Mucosa of rectum (tissue), 2 donors: ENCODE results near the gene MLPH.
A peak's percentile ranks its signal among the peaks of the same experiment; 100 is the strongest.

ENCODE experiments used
- H3K27ac ChIP-seq, 2 donors: one replicate each; pipeline ENCODE4 v1.7.0; 2013; ENCODE audit warnings: inconsistent platforms in 2 of 2, low read depth in 2 of 2, low read length in 2 of 2
- H3K27me3 ChIP-seq, 2 donors: one replicate each; pipeline ENCODE4 v1.7.0; 2013; ENCODE audit warnings: low read length in 2 of 2; ENCODE audit not compliant: control insufficient read depth in 2 of 2, insufficient read depth in 2 of 2
- H3K36me3 ChIP-seq, 2 donors: one replicate each; pipeline ENCODE4 v1.7.0; 2013; ENCODE audit warnings: low read length in 2 of 2; ENCODE audit not compliant: control insufficient read depth in 2 of 2, insufficient read depth in 2 of 2
- H3K4me1 ChIP-seq, 2 donors: one replicate each; pipeline ENCODE4 v1.7.0; 2013; ENCODE audit warnings: low read length in 2 of 2, mild to moderate bottlenecking in 1 of 2; ENCODE audit not compliant: control insufficient read depth in 2 of 2, insufficient read depth in 2 of 2
- H3K4me3 ChIP-seq, 2 donors: one replicate each; pipeline ENCODE4 v1.7.0; 2013; ENCODE audit warnings: low read length in 2 of 2
- H3K9ac ChIP-seq, 2 donors: one replicate each; pipeline ENCODE4 v1.7.0; 2013; ENCODE audit warnings: low read length in 2 of 2, low read depth in 1 of 2, mild to moderate bottlenecking in 1 of 2
- H3K9me3 ChIP-seq, 2 donors: one replicate each; pipeline ENCODE4 v1.7.0; 2013; ENCODE audit warnings: low read length in 2 of 2; ENCODE audit not compliant: control insufficient read depth in 2 of 2
- donor health status: healthy.
- donor health status: Normal muscosa, but diverticular disease.

The MLPH gene

GRCh38 chr2:237497009-237497837, 10.2 kb downstream of the MLPH start:
- Histone ChIP-seq H3K9me3 (no peaks in the 10 kb centered on the region), H3K4me3 (no peak overlapping the region), H3K4me1 (peaks cover 2 to 8% of the 10 kb centered on the region in 2 donors), H3K36me3 (peaks cover 3 to 42% of the 10 kb centered on the region in 2 donors), H3K9ac (no peak overlapping the region), H3K27ac (no peak overlapping the region), H3K27me3 (no peaks in the 10 kb centered on the region)

- Histone ChIP-seq H3K9me3 (no peaks in the 10 kb centered on the region), H3K27me3 (no peaks in the 10 kb centered on the region), H3K36me3 (peaks cover 3 to 42% of the 10 kb centered on the region in 2 donors), H3K4me3 (no peak overlapping the region), H3K4me1 (peaks cover 6 to 14% of the 10 kb centered on the region in 2 donors), H3K9ac (no peak overlapping the region), H3K27ac (no peak overlapping the region)
Observed at GRCh38 chr2:237497838-237498186, 10.8 kb downstream of the MLPH start.

- peaks cover 6 to 17% of the 10 kb centered on the region in 2 donors for H3K4me1 ChIP-seq
- H3K4me3 ChIP-seq = no peak overlapping the region
- peaks cover 3 to 41% of the 10 kb centered on the region in 2 donors for H3K36me3 ChIP-seq
- H3K9me3 ChIP-seq = no peaks in the 10 kb centered on the region
- no peaks in the 10 kb centered on the region for H3K27me3 ChIP-seq
- H3K9ac ChIP-seq = no peak overlapping the region
- H3K27ac ChIP-seq = no peak overlapping the region
Observed at GRCh38 chr2:237498341-237498740, 11.3 kb downstream of the MLPH start.

- peaks cover 0 to 25% of the 10 kb centered on the region in 2 donors for H3K36me3 ChIP-seq
- H3K9me3 ChIP-seq = no peaks in the 10 kb centered on the region
- H3K4me3 ChIP-seq = no peak overlapping the region
- H3K27me3 ChIP-seq = no peaks in the 10 kb centered on the region
- H3K4me1 ChIP-seq = peaks cover 6 to 28% of the 10 kb centered on the region in 2 donors
- H3K27ac ChIP-seq = peak overlapping the region; percentile 35
- no peak overlapping the region for H3K9ac ChIP-seq
Observed at GRCh38 chr2:237500681-237501424, 13.8 kb downstream of the MLPH start.

- H3K36me3 ChIP-seq = peaks cover 0 to 24% of the 10 kb centered on the region in 2 donors
- H3K9ac ChIP-seq = peak overlapping the region in 1 of 2 donors; percentile 1
- H3K27me3 ChIP-seq = no peaks in the 10 kb centered on the region
- H3K9me3 ChIP-seq = no peaks in the 10 kb centered on the region
- H3K27ac ChIP-seq = peak overlapping the region; percentile 61 to 76
- H3K4me1 ChIP-seq = peaks cover 6 to 32% of the 10 kb centered on the region in 2 donors
- no peak overlapping the region for H3K4me3 ChIP-seq
Observed at GRCh38 chr2:237501892-237502513, 15.0 kb downstream of the MLPH start.

- H3K4me1 ChIP-seq = peaks cover 12 to 39% of the 10 kb centered on the region in 2 donors
Observed at GRCh38 chr2:237503201-237503600, 16.1 kb downstream of the MLPH start.

GRCh38 chr2:237505188-237505939, 18.3 kb downstream of the MLPH start:
- Histone ChIP-seq H3K9me3 (no peaks in the 10 kb centered on the region), H3K4me3 (no peak overlapping the region), H3K36me3 (peaks cover 0 to 9% of the 10 kb centered on the region in 2 donors), H3K9ac (no peak overlapping the region), H3K27me3 (no peaks in the 10 kb centered on the region), H3K27ac (peak overlapping the region in 1 of 2 donors; percentile 27), H3K4me1 (peaks cover 18 to 54% of the 10 kb centered on the region in 2 donors)

More at GRCh38 chr2:237503201-237503600, 16.1 kb downstream of the MLPH start:
- Histone ChIP-seq H3K9me3 (no peaks in the 10 kb centered on the region), H3K9ac (peak overlapping the region in 1 of 2 donors; percentile 6), H3K27me3 (no peaks in the 10 kb centered on the region), H3K4me3 (no peak overlapping the region), H3K27ac (peak overlapping the region; percentile 32 to 76), H3K36me3 (peaks cover 0 to 18% of the 10 kb centered on the region in 2 donors)

- peak overlapping the region in 1 of 2 donors; percentile 40 for H3K27ac ChIP-seq
- peaks cover 17 to 47% of the 10 kb centered on the region in 2 donors for H3K4me1 ChIP-seq
- H3K36me3 ChIP-seq = peaks cover 2 to 16% of the 10 kb centered on the region in 2 donors
- no peak overlapping the region for H3K9ac ChIP-seq
- no peak overlapping the region for H3K4me3 ChIP-seq
- no peaks in the 10 kb centered on the region for H3K9me3 ChIP-seq
- H3K27me3 ChIP-seq = no peaks in the 10 kb centered on the region
Observed at GRCh38 chr2:237507512-237507911, 20.5 kb downstream of the MLPH start.

- Histone ChIP-seq H3K27ac (no peak overlapping the region), H3K9ac (no peak overlapping the region), H3K36me3 (peaks cover 2 to 15% of the 10 kb centered on the region in 2 donors), H3K4me1 (peaks cover 17 to 40% of the 10 kb centered on the region in 2 donors), H3K4me3 (no peak overlapping the region), H3K27me3 (no peaks in the 10 kb centered on the region), H3K9me3 (no peaks in the 10 kb centered on the region)
Observed at GRCh38 chr2:237508361-237508760, 21.3 kb downstream of the MLPH start.
